GM23248 (cell line): ENCODE measurements around the gene RNF169. TPM values are rescaled to one million over a fixed set of nuclear protein-coding genes. Genes with fewer than 3 reads are reported as not detected.
"Not testable (repeated sequence)": the region's sequence is repeated elsewhere in the genome, so short reads cannot be mapped to it uniquely, and the experiment has no call there.

Experiments used
- DNase-seq: peaks from one replicate; pipeline ENCODE4 v3.0.0-alpha.2; 2015
- H2AFZ ChIP-seq: fragments of 200-600 bp; sonication (generic); 2 replicates; pipeline ENCODE4 v1.6.1; 2016; ENCODE audit warnings: antibody characterized with exemption
- H3F3A ChIP-seq: fragments of 200-600 bp; sonication (generic); 2 replicates; pipeline ENCODE4 v1.6.1; 2016; ENCODE audit warnings: mild to moderate bottlenecking, antibody characterized with exemption, mixed run types; ENCODE audit not compliant: insufficient read depth
- H3K27ac ChIP-seq: fragments of 200-600 bp; sonication (generic); 2 replicates; pipeline ENCODE4 v1.5.1; 2016; ENCODE audit warnings: mild to moderate bottlenecking
- H3K27me3 ChIP-seq: fragments of 200-600 bp; sonication (generic); replicated peaks from 2 replicates; pipeline ENCODE4 v1.6.1; 2016; ENCODE audit warnings: mild to moderate bottlenecking; ENCODE audit not compliant: insufficient read depth
- H3K36me3 ChIP-seq: fragments of 200-600 bp; sonication (generic); 2 replicates; pipeline ENCODE4 v1.6.1; 2016; ENCODE audit warnings: low read depth, mild to moderate bottlenecking
- H3K4me1 ChIP-seq: fragments of 200-600 bp; sonication (generic); 2 replicates; pipeline ENCODE4 v1.6.1; 2016; ENCODE audit warnings: mild to moderate bottlenecking; ENCODE audit not compliant: insufficient read depth
- H3K4me2 ChIP-seq: fragments of 200-600 bp; sonication (generic); one replicate; pipeline ENCODE4 v1.6.1; 2016; ENCODE audit warnings: mild to moderate bottlenecking; ENCODE audit not compliant: unreplicated experiment
- H3K4me3 ChIP-seq: fragments of 200-600 bp; sonication (generic); 2 replicates; pipeline ENCODE4 v1.5.1; 2016; ENCODE audit warnings: mild to moderate bottlenecking
- H3K79me2 ChIP-seq: fragments of 200-600 bp; sonication (generic); 2 replicates; pipeline ENCODE4 v1.6.1; 2016; ENCODE audit warnings: mild to moderate bottlenecking; ENCODE audit not compliant: insufficient read depth
- H3K9ac ChIP-seq: fragments of 200-600 bp; sonication (generic); 2 replicates; pipeline ENCODE4 v1.6.1; 2016; ENCODE audit warnings: mild to moderate bottlenecking
- H3K9me2 ChIP-seq: fragments of 200-600 bp; sonication (generic); 2 replicates; pipeline ENCODE4 v1.6.1; 2016; ENCODE audit warnings: mixed run types, mild to moderate bottlenecking, moderate library complexity; ENCODE audit not compliant: insufficient read depth
- H3K9me3 ChIP-seq: fragments of 200-600 bp; sonication (generic); one replicate; pipeline ENCODE4 v1.6.1; 2017; ENCODE audit warnings: low read depth
- H4K20me1 ChIP-seq: fragments of 200-600 bp; sonication (generic); 2 replicates; pipeline ENCODE4 v1.6.0; 2016; ENCODE audit not compliant: insufficient read depth
- EZH2 ChIP-seq: fragments of 200-600 bp; sonication (generic); IDR thresholded peaks from 2 replicates; pipeline ENCODE4 v1.6.1; 2018; ENCODE audit warnings: antibody characterized with exemption, mild to moderate bottlenecking; ENCODE audit not compliant: insufficient read depth, poor library complexity, severe bottlenecking
- EZH2phosphoT487 ChIP-seq: fragments of 200-600 bp; sonication (generic); IDR thresholded peaks from 2 replicates; pipeline ENCODE4 v1.6.1; 2018; ENCODE audit warnings: antibody characterized with exemption, moderate library complexity, mild to moderate bottlenecking, low read depth; ENCODE audit not compliant: insufficient read depth
- WGBS, 2 experiments: methylation state at CpG; one replicate each; pipeline ENCODE4 v1.1.6; 2015 to 2017; ENCODE audit warnings: low lambda C conversion rate in 2 of 2, low coverage in 1 of 2; ENCODE audit errors: missing lambda C conversion rate in 2 of 2; 5-methylcytosine and 5-hydroxymethylcytosine counted together
- in situ Hi-C: fragments of 300-500 bp; cut with MboI; formaldehyde crosslinking; loops from 2 replicates; pipeline ENCODE4 v1.15.0; 2020
- polyA plus RNA-seq: library from polyadenylated mRNA; unstranded; fragments of >200 nt; fragmentation: Nextera tagmentation; extraction: Ambion mirVana; gene quantifications from 2 replicates; pipeline ENCODE4 v1.2.1, GENCODE V29; 2016
- total RNA-seq: library from RNA; depleted of rRNA; stranded (reverse); fragments of >200 nt; shearing (Covaris generic); gene quantifications from 2 replicates; pipeline ENCODE4 v1.2.3, GENCODE V29; 2014

Gene RNF169
- total and polyA plus RNA-seq, 2 experiments from 2014 or later = 0.79 to 15.8 TPM

GRCh38 chr11:74766905-74767304, 18.3 kb downstream of the RNF169 start:
- WGBS, 2 experiments = 96 to 100% methylated on average over 1 of the region's 1 CpG
- H4K20me1 ChIP-seq = no peaks in the 10 kb centered on the region

GRCh38 chr11:74768172-74768651, 19.6 kb downstream of the RNF169 start:
- H3K36me3 ChIP-seq, H4K20me1 ChIP-seq, H3K4me3 ChIP-seq, H3K9ac ChIP-seq, H3K27me3 ChIP-seq, H2AFZ ChIP-seq, DNase-seq, in situ Hi-C loops, H3K9me3 ChIP-seq, H3K4me1 ChIP-seq, H3K9me2 ChIP-seq, H3F3A ChIP-seq, H3K4me2 ChIP-seq, H3K27ac ChIP-seq: not testable (repeated sequence)
- H3K79me2 ChIP-seq = peaks cover 98% of the 10 kb centered on the region
- 93 to 96% methylated on average over 9 of the region's 9 CpGs for WGBS, 2 experiments

More at GRCh38 chr11:74766905-74767304, 18.3 kb downstream of the RNF169 start:
- no peak overlapping the region for H2AFZ ChIP-seq
- no peaks in the 10 kb centered on the region for H3F3A ChIP-seq
- no peaks in the 10 kb centered on the region for H3K4me1 ChIP-seq
- no peak overlapping the region for H3K4me2 ChIP-seq
- H3K27ac ChIP-seq = no peak overlapping the region
- no peak for TF ChIP-seq EZH2
- TF ChIP-seq EZH2phosphoT487 = no peak
- H3K9me3 ChIP-seq = no peaks in the 10 kb centered on the region
- in situ Hi-C loops = no loop called here
- peaks cover 96% of the 10 kb centered on the region for H3K79me2 ChIP-seq
- H3K36me3 ChIP-seq = no peaks in the 10 kb centered on the region
- no peaks in the 10 kb centered on the region for H3K9me2 ChIP-seq
- H3K4me3 ChIP-seq = no peak overlapping the region
- DNase-seq = no peak
- no peak overlapping the region for H3K9ac ChIP-seq
- no peaks in the 10 kb centered on the region for H3K27me3 ChIP-seq

DNA sequence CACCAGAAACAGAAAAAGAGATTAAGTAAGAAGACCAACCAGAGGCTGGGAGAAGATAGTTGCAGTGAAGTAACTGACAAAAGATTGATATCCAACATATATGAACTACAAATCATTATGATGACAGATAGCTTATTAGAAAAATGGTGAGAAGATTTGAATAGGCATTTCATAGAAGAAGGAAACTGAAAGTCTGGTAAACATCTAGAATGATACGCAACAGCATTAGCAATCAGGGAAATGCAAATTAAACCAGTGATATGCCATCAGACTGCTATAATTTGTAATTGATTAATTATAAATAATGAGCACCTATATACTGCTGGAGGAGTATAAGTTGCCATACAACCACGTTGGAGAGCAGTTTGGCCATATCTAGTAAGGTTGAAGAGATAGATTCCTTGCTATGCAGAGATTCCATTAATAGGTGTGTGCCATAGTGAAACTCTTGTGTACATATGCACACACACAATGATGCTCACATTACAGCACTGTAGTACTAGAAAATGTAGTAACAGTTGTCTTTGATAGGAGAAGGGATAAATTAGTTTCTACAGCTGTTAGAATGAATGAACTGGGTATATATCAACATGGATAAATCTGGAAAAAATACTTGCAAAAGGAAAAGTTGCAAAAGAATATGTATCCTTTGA, 20.5 kb downstream of the RNF169 start:
- Histone ChIP-seq H3K79me2 (peaks cover 98% of the 10 kb centered on the region), H3K9ac (no peak overlapping the region), H3K4me2 (no peak overlapping the region), H3K9me3 (no peaks in the 10 kb centered on the region), H4K20me1 (0 out of 2 replicates have a peak, but pooled peaks cover 3% of the 10 kb centered on the region), H3K27me3 (no peaks in the 10 kb centered on the region), H3K4me1 (peaks cover 12% of the 10 kb centered on the region; the same call in 1 of the 2 replicates), H3K36me3 (no peaks in the 10 kb centered on the region), H3K9me2 (no peaks in the 10 kb centered on the region), H3K4me3 (no peak overlapping the region), H3F3A (peaks cover 13% of the 10 kb centered on the region; the same call in 1 of the 2 replicates), H3K27ac (no peak overlapping the region), H2AFZ (no peak overlapping the region)
- in situ Hi-C loops = no loop called here
- TF ChIP-seq EZH2phosphoT487 (no peak), EZH2 (no peak)
- no peak for DNase-seq
- 71 to 72% methylated on average over 2 of the region's 2 CpGs for WGBS, 2 experiments

GRCh38 chr11:74770456-74770855, 21.8 kb downstream of the RNF169 start:
- H3K9ac ChIP-seq = no peak overlapping the region
- no peaks in the 10 kb centered on the region for H3K9me2 ChIP-seq
- H3F3A ChIP-seq = peaks cover 13% of the 10 kb centered on the region; the same call in 1 of the 2 replicates
- H3K79me2 ChIP-seq = peaks cover 98% of the 10 kb centered on the region
- in situ Hi-C loops = no loop called here
- no peak overlapping the region for H3K4me3 ChIP-seq
- no peaks in the 10 kb centered on the region for H3K36me3 ChIP-seq
- H3K4me1 ChIP-seq = peaks cover 12% of the 10 kb centered on the region; the same call in 1 of the 2 replicates
- no peak overlapping the region for H3K4me2 ChIP-seq
- H3K27me3 ChIP-seq = no peaks in the 10 kb centered on the region
- no peak overlapping the region for H3K27ac ChIP-seq
- no peaks in the 10 kb centered on the region for H3K9me3 ChIP-seq
- WGBS, 2 experiments = 92 to 95% methylated on average over 5 of the region's 5 CpGs
- DNase-seq = no peak
- no peak for TF ChIP-seq EZH2phosphoT487
- peaks cover 3% of the 10 kb centered on the region; the same call in 1 of the 2 replicates for H4K20me1 ChIP-seq
- H2AFZ ChIP-seq = no peak overlapping the region
